ENCODE results near the gene ALDOA. TPM values are rescaled to one million over a fixed set of nuclear protein-coding genes. Genes with fewer than 3 reads are reported as not detected.

Gene ALDOA
- total RNA-seq, 1 donor from 2014 or later = 1,422 TPM

DNA sequence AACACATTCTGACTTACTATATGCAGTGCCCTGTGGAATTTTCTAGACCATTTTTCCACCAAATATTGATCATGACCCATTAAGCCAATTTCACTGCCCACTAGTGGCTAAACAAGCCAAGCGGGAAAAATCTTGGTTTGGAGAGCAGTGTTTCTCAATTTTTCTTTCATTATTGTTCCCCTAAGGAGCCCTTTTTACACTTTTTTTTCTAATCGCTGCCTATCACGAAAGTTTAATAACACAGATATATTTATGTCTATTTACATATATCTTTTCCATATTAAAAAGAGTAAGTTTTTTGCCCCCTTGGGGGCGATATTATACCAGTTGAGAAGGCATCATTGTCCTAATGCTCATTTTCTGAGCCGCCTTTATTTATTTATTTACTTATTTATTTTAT is 23.7 kb upstream of the ALDOA start:
- no peak for DNase-seq (ENCODE audit: low spot score)

DNA sequence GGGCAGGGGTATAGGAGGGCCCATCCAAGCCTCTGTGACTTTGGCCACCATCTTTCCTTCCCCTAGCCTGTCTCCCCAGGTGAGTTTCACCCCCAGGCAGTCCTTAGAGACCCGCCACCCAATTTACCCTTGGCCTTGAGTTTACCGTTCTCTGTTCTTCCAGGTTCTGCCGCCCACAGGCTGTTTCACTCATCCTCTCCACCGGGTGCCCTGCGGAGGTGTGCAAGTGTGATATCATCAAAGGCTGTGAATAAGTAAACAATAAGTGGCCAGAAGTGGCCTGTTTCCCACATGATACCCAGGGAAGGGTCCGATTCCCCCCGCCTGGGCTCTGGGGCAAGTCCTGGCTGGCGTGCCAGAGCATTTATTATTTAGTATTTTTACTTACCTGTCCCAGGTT is 19.4 kb upstream of the ALDOA start:
- DNase-seq (ENCODE audit: low spot score) = no peak

DNA sequence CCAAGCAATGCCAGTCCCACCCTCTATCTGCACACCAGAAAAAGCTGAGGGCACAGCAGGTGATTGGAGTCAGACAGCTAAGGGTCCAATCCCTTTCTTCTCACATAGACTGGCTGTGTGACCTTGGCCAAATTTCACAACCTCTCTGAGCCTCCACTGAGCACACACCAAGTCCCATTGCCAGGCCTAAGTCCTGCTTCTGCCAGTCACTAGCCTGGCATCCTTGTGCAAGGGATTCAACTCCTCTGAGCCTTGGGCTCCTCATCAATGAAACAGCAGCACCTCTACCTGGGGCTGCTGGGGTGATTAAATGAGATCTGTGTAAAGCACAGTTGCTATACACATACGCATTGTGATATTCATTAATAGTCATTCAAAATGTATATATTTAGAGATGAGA is 19.0 kb upstream of the ALDOA start:
- no peak for DNase-seq (ENCODE audit: low spot score)

DNA sequence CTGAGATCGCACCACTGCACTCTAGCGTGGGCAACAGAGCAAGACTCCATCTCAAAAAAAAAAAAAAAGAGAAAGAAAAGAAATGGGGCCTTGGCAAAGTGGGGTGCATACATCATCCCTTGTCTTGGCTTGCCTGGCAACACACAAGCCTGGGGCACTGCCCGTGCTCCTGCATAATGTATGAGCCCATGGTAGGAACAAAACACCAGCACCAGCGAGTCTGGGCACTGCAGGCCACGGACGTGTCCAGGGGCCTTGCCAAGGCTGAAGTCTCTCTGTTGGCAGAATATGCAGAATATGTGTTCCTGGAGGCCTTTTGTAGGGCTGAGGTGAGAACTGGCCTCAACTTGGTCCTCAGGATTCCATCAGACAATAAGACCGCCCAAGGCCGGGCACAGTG is 15.7 kb upstream of the ALDOA start:
- no peak for DNase-seq (ENCODE audit: low spot score)

DNA sequence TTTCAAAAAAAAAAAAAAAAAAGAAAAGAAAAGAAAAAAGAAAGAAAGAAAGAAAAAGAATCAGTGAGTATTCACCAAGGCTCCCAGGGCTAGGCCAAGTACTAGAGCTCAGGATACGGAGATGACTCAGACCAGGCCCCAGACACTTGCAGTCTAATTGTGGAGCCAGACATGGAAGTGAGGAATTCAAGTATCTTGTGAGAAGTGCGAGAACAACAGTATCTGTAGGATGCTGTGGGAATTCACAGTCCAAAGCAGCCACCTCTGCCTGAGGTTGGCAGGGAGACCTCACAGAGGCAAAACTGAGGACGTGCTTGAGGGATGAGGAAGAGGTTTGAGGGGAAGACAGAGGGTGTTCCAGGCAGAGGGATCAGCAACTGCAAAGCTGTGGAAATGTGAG is 14.0 kb upstream of the ALDOA start:
- no peak for DNase-seq (ENCODE audit: low spot score)

DNA sequence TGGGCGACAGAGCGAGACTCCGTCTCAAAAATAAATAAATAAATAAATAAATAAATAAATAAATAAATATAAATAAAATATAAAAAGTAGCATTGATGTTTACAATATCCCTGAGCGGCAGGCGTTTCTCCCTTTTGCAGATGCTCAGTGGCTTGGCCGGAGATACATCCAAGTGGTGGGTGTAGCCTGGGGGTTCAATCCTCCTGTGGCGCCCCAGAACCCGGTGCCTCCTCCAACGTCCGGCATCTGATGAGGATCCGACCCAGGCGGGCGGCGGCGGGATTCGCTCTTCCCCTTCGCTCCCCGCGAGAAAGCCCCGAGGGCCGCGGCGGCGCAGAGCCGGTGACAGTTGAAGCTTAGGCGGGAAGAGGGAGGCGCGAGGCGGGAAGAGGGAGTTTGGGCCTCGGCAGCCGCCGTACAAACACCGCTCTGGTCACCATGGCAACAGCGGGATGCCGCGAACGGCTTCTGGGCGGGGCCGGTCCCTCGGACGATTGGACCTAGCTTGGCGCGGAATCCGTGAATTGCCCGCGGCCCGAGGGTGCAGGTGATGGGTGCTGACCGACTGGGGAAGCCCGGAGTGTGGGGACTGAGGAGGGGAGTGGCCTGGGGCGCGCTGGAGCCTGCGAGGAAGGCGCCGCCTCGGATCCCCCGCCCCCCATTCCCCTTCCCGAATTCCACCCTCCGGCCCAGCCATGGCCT is 12.7 kb upstream of the ALDOA start:
- DNase-seq (ENCODE audit: low spot score) = peak; percentile 94

DNA sequence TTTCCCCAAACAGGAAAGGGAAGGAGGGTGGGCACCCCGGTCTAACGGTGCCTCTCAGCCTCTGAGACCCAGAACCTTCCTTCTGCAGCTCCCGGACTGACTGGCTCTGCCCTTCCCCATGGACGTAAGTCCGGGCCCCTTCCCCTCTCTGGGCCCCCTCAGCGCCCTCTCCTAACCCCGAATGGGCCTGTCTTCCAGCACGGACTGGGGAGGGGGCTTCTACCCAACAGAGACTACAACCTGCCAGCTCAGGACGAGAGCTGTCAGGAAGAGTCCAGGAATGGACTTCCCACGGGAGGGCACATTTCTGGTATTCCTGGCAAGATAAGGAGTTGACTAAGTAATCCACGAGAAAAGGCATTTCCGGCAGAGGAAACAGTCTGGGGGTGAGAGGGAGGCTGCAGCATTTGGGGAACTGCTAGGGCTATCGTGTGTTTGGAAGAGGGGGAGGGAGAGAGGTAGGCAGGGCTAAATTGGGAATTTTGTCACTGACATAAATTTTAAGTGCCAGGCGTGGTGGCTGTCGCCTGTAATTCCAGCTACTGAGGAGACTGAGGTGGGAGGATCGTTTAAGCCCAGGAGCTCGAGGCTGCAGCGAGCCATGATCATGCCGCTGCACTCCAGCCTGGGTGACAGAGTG is 12.1 kb upstream of the ALDOA start:
- DNase-seq (ENCODE audit: low spot score) = no peak

DNA sequence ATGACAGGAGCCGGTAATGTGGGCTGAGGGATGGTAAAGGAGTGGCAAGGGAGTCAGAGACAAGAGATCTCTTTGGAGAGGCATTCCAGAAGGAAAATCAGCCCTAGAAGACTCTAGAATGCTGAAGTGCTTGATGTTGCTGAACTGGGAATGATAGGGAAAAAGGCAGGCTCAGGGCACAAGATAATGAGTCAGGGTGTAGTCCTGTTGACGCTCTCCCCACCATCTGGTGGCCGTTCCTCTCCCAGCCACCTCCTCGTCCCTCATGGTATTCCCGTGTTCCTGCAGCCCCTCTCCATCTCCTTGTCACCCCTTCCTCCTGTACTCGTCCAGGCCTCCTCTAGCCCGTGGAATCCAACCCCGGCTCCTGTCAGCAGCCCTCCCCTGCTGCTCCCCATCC is 11.1 kb upstream of the ALDOA start:
- no peak for DNase-seq (ENCODE audit: low spot score)

DNA sequence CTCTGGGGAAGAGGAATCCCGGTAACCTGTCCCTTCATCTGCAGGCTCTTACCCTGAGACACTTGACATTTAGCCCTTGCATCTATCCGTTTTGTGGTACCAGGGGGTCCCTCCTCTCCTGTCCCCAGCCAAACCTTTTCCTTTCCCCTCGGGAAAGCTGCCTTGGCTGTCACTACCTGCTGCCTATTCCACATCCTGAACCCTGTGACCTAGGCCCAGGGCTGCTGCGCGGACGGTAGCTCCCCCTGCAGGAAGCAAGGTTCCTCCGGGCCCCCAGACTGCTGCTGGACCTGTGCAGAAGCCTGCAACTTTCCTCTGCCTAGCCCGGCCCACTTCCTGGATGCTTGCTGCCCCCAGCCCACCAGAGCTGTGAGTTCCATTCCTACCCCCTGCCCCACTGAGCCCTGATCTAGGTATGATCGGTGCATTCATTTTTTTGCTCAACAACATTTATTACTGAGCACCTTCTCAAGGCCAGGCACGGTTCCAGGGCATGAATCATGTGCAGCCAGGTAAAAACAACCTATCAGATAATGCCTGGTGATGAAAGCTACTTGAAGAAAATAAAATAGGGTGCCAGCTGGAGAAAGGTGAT is 10.5 kb upstream of the ALDOA start:
- peak; percentile 41 for DNase-seq (ENCODE audit: low spot score)

DNA sequence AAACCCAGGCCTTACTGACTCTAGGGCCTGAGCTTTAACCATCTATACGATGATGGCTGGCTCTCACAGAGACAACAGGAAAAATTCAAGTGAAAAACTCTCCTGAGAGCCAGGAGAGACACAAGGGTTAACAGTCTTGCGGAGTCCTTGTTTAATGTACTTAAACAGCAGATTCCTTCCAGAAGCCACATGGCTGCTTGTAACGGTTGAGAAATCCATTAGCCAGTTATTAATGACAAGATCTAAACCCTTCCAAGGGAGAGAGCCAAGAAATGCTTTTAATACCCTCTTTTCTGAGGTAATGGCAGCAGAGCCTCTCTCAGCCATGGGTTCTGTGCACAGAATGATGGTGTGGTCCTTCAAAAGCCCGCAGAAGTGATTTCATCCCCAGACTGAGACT is 5.2 kb upstream of the ALDOA start:
- no peak for DNase-seq (ENCODE audit: low spot score)

DNA sequence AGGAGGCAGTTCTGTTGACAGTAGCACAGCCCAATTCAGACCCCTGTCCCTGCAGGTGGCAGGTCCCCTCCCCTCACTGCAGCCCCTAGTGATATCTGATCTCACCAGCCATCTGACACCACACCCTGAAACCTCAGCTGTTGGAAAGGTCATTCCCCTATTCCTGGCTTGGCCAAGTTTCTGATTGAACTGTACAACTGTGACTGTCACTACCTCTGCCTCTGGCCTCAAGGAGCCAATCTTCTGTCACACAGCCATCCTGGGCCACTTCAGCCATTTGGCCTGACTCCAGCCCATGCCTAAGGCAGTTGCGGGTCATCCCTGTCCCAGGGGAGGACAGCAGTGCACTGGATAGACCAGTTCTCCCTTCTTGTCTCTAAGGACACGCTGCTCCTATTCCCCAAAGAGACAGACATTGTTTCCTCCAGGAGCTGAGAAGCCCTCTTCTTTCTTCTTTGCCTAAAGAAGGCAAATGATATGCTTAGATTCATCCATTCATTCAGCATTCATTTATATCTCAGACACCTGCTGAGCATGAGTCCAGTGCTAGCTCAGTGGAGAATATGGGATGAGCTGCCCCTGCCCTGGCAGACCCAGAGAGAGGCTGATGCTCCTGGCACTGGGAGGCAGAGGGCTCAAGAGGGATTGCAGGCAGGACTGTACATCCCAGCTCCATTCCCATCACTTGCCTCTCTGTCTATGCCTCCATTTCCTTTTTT is 4.6 kb upstream of the ALDOA start:
- DNase-seq (ENCODE audit: low spot score) = no peak

DNA sequence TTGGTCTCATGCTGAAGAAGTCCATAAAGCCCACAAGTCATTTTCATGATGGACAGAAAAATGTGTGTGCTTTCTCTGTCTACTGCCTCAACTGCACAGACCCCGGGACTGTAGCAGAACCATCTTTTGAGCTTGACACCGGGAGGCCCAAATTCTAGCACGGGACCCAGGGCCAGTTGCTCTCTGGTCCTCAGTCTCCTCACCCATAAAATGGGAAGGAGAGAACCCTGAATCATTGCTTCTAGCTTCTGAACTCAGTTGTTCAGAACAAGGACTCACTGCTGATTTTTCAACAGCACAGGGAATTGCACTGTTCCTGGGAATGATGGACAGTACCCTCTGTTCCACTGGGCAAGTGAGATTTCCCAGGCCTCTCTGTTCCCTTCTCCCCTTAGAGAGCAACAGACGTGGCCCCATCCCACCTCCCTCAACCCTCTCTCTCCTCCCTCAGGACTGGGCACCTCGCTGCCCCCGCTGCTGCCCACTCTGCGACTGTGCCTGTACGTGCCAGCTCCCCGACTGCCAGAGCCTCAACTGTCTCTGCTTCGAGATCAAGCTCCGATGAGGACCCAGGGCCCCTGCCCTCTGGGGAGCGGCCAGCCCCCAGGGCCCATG is 2.2 kb upstream of the ALDOA start:
- no peak for DNase-seq (ENCODE audit: low spot score)

DNA sequence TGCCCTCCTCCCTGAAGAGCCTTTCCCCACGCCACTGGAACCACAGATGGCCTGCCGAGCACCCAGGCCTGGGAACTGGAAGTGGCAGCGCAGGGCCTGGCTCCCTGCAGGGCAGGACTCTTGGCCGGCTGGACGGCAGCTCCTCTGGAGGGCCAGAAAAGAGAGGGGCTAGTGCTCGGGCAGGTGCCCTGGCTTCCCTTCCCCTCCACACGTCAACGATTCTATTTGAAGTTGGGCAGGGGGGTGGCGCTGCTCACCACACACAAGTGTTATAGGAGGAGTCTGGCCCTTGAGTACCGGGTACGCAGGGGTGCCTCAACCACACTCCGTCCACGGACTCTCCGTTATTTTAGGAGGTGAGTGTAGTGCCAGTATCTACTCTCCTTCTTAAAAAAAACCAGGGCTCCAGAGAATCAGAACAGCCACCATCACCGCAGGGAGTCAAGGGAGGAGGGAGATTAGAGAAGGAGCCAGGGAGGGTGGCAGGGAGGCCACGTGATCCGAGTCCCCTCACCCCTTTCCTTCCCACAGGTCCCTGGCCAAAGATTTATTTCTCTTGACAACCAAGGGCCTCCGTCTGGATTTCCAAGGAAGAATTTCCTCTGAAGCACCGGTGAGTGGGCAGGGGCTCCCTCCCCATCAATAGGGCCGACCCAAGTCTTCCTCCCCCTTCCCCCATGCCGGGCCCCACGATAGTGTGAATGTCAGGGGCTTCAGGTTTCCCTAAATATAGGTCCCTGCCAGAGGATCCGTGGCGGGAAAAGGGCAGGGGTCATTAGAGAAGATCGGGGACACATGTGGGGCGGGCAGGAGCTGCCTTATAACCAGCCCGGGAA is 1.4 kb upstream of the ALDOA start:
- peak; percentile 74 for DNase-seq (ENCODE audit: low spot score)

DNA sequence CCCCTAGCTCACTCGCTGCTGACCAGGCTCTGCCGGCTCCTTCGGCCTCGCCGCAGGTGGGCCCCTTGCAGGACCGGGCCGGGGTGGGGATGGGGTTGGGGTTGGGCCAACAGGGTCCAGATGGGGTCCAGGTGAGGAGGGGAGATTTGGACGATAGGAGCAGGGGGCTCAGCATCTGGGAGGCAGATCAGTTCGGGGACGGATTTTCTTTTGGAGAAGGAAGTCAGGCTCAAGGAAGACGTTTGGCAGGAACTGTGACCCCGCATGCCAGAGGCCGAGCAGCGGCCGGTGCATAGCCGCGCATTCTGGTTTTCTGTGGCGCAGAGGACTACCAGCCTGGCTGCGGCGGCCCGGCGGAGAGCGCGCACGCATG is 845 bp upstream of the ALDOA start:
- DNase-seq (ENCODE audit: low spot score) = no peak

DNA sequence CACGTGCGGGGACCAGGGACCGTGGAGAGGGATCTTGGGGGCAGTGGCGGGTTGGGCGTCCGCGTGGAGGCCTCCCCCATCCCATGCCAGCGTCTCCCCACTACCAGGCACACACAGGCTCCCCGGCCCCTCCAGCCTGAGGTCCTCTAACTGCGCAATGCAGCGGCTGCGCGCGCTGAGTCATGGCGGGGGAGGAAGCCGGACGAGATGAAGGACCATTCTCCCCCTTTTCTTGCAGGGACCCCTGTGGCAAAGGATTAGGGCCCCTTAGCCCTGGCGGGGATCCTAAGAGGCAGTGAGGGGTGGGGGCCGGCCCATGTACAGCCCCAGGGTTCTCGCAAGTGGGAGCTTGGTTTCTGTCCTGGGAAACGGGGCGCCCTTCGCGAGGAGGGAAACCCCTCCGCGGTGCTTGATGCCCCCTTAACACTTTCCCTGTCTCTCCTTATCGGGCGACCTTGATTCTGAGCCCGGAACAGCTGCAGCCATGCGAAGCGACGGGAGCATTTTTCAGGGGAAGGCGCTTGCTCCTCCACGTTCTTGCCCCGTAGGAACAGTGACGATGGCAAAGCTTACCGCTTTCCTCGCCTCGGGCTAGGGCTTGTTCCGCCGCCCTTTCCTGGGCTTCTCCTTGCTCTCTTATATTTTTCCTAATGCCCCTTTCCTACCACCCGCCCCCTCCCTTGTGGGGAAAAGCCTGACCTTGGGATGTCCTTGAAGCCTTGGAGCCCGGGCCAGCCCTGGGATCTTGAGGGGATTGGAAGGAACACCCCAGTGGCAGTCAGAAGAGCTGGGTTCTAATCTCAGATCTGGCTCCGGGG is 592 bp downstream of the ALDOA start:
- DNase-seq (ENCODE audit: low spot score) = no peak

DNA sequence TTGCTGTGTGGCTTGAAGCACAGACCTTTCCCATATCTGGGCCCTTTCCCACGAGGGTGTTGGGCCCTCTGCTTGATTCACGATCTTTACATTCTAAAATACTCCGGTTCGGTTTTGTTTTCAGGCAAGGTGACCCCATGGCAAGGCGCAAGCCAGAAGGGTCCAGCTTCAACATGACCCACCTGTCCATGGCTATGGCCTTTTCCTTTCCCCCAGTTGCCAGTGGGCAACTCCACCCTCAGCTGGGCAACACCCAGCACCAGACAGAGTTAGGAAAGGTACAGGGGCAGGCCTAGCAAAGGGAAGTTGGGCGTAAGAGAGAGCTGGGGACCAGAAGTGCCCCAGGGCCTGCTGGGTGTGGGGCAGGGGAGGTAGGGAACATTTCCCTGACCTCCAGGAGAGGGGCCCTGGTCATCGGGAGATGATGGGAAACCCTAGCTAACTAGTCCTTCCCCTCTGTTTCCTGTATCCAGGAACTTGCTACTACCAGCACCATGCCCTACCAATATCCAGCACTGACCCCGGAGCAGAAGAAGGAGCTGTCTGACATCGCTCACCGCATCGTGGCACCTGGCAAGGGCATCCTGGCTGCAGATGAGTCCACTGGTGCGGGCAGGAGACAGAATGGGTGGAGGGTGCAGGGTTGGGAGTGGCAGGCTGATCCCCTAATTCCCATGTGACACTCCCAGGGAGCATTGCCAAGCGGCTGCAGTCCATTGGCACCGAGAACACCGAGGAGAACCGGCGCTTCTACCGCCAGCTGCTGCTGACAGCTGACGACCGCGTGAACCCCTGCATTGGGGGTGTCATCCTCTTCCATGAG is 1.4 kb downstream of the ALDOA start:
- no peak for DNase-seq (ENCODE audit: low spot score)

DNA sequence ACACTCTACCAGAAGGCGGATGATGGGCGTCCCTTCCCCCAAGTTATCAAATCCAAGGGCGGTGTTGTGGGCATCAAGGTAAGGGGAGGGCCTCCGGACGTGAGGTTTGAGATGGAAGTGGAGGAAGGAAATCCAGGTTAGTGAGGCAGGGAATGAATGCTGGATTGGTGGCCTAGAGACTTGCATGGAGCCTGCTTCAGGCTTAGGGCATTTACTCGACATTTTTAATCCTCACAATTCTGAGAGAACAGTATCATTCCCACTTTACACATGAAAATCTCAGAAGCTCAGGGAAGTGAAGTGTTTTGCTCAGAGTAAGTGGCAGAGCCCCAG is 2.0 kb downstream of the ALDOA start:
- DNase-seq (ENCODE audit: low spot score) = no peak

DNA sequence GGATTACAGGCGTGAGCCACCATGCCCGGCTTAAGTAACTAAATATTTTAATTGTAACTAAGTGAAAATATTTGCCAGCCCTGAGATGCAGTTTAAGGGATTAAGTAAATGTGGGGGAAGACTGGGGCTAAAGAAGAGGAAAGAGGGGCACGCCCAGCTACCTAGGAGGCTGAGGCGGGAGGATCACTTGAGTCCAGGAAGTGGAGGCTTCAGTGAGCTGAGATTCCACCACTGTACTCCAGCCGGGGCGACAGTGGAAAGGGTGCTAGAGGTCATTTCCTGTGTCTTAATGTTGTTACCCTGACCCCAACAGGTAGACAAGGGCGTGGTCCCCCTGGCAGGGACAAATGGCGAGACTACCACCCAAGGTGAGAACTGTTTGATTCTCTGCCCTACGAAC is 2.8 kb downstream of the ALDOA start:
- DNase-seq (ENCODE audit: low spot score) = no peak

DNA sequence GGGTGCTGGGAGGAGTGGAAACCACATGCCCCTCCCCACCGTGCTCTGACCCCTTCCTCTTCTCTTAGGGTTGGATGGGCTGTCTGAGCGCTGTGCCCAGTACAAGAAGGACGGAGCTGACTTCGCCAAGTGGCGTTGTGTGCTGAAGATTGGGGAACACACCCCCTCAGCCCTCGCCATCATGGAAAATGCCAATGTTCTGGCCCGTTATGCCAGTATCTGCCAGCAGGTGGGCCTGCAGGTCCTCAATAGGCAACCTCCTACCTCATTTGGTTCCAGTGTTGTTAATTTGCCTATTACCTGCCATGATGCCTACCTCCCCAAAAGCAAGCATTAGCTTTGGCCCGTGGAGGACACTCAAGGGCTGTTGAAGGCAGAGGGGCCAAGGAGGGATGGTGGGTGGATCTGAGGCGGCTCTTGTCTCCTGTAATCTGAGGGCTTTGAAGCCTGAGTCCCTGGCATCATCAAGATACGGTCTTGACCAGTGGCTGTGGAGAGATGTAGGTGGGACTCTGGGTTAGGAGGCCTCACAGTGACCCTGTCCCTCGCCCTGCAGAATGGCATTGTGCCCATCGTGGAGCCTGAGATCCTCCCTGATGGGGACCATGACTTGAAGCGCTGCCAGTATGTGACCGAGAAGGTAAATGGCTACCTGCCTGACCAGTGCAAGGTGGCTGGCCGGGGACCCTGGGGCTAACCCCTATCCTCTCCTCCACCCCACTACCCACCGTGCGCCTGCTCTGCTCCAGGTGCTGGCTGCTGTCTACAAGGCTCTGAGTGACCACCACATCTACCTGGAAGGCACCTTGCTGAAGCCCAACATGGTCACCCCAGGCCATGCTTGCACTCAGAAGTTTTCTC is 3.4 kb downstream of the ALDOA start:
- no peak for DNase-seq (ENCODE audit: low spot score)

Data from mucosa of gallbladder (tissue), 1 donor.